ENCODE results near the gene UNC5B.

Gene UNC5B

DNA sequence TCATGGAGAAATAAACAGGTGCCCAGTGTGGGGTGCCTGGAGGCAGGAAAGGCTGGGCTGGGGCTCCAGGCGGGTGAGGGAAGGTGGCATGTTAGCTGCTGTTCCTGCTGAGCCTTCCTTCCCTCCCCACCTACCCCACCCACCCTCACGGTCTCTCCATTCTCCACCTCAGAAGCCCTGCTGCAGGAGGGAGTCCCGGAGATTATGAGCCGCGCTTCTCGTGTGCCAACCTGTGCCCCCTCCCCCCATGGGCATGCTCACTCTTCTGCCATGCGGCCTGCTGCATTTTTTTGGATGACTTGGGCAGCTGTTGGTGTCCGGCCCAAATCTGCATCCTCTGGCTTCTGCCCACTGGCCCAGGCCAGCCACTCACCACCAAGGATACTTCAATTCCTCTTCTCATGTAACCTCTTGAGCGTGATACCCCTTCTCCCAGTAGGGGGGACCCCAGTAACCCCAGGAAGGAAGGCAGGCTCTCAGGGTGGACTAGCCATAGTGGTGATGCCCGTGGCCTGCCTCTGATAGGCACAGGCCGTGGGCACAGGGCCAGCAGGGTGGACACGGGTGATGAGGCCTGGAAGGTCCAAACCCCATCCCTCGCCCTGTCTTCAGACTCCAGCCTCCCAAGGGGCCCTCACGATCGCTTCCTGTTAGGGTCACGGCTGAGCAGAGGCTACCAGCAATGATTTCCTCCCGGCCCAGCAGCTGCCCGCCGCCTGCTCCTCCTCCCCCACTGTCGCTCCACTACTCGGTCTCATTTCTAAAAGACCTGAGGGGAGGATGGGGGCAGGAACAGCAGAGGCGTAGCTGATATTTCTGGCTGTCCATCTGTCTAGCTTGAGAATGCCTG is 27.8 kb downstream of the UNC5B start:
- DNase-seq (ENCODE audit: low read depth): no peak

DNA sequence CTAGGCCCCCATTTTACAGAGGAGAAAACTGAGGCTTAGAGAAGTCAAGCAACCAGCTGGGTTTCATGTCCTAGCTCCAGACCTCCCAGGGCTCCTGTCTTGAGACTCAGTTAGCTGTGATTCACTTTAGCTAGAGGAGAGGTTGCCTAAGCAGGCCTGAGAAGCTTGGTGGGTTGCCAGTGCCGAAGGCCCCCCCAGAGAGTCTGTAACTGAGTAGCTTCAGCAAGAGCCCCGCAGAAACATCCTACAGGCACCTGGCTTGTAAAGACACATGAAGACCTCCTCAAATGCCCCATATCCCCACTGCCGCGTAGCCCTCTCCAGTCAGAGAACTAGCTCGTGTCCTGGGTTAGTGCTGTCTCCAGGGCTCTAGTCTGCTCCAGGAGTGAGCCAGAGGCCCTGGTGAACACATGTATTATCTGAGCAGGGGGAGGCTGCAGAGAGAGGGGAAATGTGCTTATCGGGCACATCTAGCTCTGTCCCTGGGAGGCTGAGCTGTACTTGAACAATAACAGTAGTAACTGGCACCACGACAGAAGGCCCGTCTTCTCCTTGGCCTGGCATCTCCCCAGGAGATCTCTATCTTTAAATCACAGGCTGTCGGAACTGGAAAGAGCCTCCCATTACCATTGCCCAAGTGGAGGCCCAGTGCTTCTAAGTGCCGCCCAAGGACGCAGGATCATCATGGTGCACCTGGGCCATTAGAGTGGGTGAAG is 28.9 kb downstream of the UNC5B start:
- DNase-seq (ENCODE audit: low read depth): no peak

DNA sequence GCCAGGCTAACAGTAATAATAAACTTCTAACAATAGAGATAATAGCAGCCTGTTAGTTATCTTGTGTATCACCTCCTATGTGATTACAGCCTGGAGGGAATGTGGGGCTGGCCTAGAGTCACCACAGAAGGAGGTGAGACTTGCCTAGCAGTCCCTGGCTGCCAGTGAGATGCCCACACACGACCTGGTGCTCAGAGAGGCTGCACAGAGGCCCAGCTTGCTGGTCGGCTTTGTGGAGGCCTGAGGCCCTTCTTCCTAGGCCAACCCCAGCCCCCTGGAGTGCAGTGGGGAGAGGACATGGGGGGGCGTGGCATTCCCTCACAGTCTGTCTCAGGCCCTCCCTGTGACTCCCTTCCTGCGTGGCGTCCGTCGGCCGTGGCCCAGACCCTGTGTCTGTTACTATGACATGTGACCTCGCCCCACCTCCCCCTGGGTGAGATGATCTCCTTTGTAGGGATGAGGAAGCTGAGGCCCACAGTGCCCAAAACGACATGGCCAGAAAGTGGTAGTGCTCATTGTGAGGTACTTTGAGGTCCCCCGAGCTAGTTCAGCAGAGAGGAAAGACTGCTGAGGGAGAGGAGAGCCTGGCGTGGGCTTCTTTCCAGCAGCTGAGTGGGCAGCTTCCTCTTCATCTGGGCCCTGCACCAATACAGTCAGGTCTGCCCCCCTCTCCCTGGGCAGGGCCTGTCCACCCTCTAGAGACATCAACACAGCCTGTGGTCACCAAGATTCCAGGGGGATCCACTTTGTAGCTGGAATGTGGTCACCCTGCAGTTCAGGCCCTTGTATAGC is 29.7 kb downstream of the UNC5B start:
- DNase-seq (ENCODE audit: low read depth): no peak

DNA sequence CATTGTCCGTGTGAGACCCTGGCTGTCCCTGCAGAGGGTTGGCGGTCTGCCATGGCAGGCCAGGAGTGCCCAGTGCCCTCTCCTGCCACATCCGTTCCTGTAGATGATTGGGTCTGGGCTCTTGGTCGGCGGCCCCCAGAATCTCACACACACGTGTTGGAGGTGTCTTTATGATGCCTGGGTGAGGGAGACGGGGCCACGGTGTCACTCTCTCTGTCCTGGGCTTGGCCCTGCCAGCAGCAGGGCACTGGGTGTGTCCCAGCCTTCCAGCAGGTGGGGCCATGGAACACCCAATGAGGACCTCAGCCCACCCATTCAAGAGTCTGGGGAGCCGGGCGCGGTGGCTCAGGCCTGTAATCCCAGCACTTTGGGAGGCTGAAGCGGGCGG is 30.2 kb downstream of the UNC5B start:
- DNase-seq (ENCODE audit: low read depth): no peak

DNA sequence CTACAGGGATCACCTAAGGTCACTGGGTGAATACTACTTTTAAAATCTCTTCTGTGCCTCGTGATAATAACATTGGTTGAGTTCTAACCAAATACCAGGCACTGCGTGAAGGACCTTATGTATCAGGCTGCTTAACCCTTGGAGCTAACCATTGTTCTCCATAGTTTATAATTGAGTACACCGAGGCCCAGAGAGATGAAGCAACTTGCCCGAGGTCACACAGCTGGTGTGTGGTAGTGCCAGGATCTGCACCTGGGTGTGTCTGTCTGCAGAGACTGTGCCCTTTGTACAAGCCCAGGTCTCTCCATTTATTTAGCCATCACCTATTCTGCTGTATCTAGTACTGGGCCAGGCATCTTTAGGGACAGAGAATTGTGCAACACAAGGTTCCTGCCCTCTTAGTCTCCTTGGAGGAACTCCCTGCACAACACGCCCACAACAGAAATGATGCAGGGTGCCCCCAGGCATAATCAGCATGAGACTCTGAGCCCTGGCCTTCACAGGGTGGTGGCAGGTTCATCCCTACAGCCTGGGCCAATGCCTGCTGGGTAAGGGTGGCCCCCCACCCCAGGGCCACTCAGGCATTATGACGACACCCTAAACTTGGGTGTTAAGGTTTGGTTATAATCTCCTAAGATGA is 31.5 kb downstream of the UNC5B start:
- DNase-seq (ENCODE audit: low read depth): no peak

DNA sequence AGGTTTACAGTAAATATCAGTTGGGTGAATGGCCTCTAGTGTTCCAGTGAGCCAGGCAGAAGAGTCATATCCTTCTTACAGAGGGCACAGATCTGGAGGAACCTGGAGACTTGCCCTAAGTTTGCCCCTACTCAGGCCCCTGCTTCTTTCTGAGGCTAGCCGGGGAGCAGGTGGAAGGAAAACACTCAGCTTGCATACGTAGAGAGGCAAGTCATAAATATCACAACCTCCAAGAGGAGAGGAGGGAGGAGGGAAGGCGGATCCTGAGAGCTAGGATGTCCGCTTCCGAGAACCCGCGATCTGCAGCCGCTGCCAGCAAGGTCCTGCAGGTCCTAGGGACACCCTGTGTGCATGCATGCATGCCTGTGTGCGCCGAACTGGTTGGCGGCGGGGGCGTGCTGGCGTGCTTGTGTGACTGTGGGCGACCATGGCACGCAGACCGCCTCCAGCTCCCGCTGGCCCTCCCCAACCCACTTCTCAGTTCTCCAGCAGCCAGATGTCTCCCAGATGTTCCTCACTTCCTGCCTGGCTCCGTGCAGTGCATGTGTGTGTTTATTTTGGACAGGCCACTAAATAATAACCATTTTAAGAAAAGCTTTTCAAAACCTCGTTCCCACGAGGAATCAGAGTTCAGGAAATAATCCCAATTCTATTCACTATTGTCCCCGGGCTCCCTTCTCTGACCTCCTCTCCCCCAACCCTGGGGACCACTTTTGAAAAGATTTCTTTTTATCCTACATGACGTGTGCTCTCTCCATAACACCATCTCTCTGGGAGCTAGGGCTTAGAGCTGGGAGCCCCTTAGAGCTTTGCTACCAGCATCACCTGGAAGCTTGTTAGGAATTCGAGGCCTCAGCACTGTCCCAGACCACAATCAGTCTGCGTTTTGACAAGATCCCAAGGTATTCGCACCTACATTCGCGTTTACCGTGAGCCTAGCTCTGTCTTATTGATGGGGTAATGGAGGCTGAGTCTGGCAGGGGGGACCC is 32.4 kb downstream of the UNC5B start:
- no peak for DNase-seq (ENCODE audit: low read depth)

DNA sequence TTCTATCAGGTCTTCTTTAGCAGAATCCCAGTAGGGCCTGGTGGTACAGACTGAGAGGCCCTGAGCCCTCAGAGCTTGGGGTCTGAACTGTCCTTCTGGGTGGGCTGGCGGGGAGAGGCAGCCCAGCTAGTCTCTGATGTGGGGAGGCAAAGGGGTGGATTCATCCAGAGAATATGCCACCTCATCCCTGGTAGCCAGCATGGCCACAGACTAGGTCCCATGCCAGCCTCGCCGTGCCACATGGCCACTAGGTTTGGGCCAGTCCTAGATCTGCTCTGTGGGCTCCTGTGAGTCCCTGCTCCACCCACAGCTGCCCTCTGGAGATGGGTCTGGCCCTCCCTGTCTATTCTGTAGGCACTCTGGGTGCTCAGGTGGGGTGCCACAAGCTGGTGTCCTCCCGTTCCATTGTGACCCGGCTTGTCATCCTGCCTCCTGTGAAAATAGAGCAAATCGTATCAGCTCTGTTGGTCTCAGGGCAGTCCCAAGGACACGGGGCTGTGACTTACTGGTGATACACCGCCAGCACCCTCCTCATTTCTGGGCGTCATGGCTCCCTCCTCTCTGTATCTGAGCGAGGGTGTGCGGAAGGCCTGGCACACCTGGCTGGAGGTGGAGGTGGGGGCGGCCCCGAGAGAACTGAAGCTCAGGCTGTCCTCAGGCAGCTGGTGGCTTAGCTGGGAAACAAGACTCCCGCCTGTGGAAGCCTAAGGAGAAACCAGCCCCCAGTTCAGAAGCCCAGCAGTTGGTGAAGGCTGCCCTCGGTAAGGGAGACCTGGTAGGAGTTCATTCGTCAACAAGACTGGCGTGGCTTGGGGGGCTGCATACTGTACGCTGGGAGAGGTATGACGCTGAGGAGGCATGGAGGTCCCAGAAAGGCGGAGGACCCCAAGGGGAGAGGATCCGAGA is 33.3 kb downstream of the UNC5B start:
- no peak for DNase-seq (ENCODE audit: low read depth)

DNA sequence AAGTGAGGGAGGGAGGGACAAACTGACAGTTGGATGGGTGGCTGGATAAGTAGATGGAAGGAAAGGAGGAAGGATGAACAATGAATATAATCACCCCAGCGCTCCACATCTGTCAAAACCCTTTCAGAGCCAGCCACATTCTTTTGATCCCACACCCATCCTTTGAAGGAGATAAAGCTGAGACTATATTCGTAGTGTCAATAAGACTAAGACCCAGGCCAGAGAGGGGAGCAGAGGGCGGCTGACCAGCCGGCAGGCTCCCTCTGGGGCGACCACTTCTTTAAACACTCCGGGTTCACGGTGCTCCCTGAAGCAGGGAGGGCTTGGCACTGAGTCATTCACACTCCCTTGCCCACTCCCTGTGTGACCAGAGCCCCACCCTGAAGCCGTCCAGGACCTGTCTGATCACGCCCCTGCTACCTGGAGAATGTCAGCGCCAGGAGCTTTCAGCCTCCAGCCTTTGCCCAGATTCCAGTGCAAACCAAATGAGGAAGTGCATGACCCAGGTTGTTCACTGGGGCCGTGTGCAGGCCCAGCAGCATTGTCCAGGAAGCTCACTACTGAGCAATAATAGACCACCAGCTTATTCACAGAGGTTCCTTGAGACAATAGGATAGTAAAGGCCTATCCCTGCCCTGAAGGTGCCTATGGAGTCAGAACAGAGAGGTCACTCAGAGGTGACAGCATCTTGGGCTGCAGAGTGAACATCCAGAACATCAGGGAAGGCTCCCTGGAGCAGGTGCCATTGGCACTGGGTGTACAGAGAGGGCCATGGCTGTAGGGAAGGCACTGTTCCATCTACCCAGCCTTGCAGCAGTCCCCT is 34.4 kb downstream of the UNC5B start:
- no peak for DNase-seq (ENCODE audit: low read depth)

DNA sequence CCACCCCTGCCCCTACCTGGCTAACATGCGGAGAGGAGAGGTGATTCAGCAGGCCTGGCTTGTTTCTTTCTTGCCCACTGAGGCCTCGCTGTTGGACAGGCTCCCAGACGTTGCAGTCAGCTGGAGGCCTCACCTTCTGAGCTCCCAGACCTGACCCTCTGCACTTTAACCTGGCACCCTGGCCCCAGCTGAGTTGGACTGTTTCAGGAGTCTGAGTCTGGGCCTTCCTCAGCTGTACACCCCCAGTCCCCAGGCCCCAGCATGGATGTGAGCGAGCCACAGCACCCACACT is 35.0 kb downstream of the UNC5B start:
- no peak for DNase-seq (ENCODE audit: low read depth)

DNA sequence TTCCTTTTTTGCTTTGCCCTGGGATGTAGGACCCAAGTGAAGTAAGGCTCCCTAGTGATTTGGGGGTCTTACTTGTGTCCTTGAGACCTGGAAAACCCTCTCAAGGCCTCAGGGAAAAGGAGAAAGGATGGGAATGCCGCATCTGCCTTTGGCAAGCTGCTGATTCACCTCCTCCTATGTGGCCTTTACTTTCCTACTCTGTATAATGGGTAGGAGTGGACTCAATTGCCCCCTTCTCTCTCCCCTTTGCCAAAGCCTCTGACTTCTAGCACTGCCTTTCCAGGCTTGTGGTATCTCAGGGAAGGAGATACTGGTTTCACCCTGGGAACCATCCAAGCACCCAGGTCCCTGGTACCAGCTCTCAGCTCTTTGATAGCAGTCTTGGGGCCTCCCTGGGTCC is 35.4 kb downstream of the UNC5B start:
- no peak for DNase-seq (ENCODE audit: low read depth)

DNA sequence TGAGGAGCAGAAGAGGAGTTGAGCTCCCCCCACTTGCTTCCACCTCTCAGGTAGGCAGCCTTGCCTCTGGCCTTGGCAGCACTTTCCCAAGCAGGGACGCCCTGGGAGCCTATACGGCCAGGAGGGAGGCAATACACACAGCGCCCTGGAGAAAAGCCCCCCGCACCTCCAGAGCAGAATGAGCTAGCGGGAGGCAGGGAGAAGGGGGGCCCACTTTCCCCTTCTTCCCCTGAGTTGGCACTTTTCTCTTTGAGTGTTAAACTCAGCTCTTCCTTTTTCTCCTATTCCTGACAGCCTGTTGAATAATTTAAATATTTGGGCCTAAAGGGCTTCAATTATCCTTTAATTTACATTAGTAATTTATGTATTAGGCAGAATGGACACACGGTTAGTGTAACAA is 35.8 kb downstream of the UNC5B start:
- no peak for DNase-seq (ENCODE audit: low read depth)

DNA sequence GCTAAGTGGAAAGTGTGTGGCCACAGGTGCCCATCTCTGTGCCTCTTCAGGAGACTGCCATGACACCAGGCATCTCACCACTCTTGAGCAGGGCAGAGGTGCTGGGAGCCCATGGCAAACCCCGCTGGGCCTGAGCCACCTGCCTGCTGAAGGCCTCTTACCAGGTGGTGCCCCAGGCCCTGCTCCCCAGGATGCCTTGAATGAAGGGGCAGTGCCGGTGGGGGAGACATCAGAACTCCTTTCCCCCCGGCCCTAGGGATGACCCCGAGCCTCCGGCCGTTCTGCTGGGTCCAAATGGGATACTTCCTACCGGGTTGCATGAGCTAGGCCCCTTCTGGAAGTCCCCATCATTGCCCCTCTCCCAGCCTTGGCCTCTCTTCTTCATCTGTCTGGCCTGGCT is 37.6 kb downstream of the UNC5B start:
- DNase-seq (ENCODE audit: low read depth): no peak

DNA sequence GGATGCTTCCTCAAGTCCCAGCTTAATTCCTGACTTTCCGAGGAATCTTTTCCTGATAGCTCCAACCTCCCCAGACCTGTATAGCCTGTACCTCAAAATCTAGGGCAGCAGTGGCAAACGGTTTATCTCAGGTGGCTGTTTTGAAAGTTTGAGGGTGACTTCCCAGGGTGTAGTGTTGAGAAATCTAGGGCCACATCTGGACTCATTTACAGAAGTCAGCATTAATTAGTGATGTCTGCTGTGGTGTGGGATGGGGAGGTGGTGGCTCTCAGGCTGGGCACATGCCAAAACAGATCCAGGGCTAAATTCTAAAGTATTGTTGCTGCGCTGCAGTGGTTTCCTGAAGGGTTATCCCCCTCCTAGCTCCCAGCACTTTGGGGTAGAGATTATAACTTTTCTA is 38.0 kb downstream of the UNC5B start:
- DNase-seq (ENCODE audit: low read depth): no peak

DNA sequence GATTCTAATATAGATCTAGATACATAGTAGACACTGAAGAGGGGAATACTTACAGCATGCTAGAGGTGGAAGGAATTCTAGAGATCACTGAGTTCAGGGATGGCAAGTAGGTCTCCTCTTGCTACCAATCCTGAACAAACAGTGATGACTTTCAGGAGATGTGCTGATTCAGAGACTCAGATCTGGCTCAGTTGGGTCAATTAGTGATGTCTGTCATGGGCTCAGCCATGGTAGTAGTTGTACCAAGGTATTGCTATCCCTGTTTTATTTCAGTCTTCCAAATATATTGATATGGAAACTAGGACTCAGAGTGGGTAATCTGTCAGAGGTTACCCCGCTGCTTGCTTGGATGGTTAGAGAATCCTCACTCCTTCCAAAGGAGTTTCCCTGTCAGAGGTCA is 38.5 kb downstream of the UNC5B start:
- no peak for DNase-seq (ENCODE audit: low read depth)

DNA sequence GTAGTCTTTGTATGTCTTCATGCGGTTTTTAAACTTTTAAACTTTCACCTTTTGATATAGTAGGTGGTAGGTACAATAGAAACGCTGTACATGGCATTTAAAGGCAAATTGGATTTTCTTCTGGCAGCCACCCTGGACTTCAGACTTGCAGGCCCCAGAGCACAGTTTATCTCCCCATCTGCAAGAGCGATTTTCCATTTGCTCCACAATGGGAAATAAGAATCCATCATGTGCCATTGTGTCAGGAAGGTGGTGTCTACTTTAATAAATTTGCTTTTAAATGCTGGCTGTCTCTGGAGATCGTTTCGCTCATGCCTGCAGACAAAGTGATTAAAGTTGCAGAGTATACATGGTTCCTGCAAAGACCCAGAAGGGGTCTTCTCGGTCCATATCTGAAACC is 38.9 kb downstream of the UNC5B start:
- DNase-seq (ENCODE audit: low read depth): no peak

DNA sequence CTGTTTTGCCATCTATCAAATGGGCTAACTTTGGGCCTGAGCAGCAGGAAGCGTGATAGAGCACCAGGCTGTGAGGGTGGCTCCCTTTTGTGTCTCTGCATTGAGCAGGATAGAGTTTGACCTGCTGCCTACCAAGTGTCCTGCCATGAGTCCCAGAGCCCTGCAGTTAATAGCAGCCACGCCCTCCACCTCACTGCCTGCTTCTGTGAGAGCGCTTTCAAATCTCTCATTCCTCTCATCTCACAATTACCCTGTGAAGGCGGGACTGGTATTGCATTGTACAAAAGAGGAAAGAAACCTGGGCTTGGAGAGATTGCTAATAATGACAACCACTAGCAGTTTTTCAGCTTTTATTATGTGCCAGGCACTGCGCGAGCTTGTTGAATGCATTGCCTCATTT is 39.9 kb downstream of the UNC5B start:
- no peak for DNase-seq (ENCODE audit: low read depth)

DNA sequence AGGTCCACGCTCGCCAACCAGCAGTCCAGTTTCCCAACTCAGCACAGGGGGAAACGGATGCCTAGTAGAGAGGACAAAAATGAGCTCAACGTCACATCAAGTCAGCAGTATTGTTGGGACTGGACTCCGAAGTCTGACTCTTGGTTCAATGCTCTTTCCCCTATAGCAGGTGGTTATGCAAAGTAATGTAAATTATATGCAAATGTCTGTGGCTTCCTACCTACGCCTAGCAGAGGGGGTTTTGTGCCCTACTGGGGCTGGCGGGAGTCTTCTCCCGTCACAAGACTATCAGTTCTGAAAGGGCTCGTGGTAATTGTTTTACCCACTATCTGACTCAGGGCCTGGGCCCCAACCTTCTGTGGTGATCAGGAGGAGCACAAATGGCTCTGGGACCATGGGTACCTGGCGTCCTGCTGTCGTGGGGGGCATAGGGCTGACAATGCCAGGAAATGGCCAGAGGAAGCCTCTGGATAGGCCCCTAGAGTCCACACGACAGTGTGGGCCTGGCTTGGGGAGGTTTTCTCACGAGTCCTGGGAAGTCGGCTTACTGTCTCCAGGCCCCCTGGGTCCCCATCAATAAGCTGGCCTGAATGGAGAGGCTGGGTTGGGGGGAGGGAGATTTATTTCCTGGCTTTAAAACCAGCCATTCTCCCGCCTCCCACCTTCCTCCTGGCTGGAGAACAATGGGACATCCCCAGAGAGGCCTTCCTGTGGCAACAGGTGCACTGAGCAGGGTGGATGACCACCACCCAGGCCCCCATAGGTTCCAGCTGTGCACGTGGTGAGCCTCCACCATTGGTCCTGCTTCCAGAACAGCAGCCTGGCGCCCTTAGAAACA is 41.8 kb downstream of the UNC5B start:
- DNase-seq (ENCODE audit: low read depth): no peak

DNA sequence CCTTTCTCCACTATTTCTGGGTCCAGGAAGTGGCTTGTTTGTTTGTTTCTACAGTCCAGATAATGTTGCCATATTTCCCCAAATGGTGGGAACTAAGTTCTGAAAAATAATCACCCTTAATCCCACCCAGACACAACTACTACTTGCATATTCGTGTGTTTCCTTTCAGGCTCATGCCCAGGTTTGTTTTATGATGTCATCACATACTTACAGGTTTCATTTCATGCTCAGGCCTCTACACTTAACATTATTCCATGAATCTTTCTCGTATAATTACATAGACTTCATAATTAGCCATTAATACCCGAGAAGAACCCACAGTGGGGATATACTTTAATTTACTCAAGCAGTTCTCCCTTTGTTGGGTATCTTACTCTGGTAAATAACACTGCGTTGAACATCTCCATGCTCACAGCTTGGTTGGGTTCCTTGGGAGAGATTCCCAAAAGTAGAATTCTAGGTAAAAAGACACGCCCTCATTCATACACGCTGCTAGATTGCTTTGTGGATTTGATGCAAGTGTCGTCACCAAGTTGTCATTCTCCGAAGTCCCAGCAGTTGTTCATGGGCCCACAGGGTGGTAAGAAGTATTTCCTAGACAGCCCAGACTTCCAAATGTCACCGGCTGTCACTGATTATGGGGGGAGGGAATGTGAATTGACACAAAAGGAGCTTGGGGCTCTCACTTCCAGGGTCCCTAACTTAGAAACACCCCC is 42.6 kb downstream of the UNC5B start:
- DNase-seq (ENCODE audit: low read depth): no peak

All from non-pigmented ciliary epithelial cell (primary cell).